HG02610 (cell line): ENCODE data around the gene SAFB.
"Not testable (repeated sequence)": the region's sequence is repeated elsewhere in the genome, so short reads cannot be mapped to it uniquely, and the experiment has no call there.

ENCODE experiments used
- ATAC-seq: cut with Tn5 transposase; IDR thresholded peaks from one replicate; pipeline ENCODE4 v1.9.1; 2021; ENCODE audit warnings: mild to moderate bottlenecking, moderate library complexity; ENCODE audit not compliant: unreplicated experiment

The SAFB gene

DNA sequence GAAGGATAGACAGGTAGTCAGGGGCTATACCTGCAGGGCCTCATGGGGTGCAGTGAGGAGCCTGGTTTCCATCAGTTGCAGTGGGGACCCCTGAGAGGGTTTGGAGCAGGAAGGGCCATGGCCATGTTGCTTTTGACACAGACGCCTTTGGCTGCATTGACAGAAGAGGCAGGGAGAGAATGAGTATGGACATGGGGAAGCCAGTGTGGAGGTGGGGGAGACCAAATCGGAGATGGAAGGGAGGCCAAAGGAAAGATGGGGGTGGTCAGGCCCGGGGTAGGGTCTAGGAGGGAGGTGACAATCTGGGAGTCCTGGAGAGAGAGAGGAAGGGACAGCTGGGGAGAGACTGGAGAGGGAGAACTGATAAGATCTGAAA, 59.2 kb downstream of the SAFB start:
- no peak for ATAC-seq

GRCh38 chr19:5683177-5683886, 60.4 kb downstream of the SAFB start:
- ATAC-seq, result no peak

DNA sequence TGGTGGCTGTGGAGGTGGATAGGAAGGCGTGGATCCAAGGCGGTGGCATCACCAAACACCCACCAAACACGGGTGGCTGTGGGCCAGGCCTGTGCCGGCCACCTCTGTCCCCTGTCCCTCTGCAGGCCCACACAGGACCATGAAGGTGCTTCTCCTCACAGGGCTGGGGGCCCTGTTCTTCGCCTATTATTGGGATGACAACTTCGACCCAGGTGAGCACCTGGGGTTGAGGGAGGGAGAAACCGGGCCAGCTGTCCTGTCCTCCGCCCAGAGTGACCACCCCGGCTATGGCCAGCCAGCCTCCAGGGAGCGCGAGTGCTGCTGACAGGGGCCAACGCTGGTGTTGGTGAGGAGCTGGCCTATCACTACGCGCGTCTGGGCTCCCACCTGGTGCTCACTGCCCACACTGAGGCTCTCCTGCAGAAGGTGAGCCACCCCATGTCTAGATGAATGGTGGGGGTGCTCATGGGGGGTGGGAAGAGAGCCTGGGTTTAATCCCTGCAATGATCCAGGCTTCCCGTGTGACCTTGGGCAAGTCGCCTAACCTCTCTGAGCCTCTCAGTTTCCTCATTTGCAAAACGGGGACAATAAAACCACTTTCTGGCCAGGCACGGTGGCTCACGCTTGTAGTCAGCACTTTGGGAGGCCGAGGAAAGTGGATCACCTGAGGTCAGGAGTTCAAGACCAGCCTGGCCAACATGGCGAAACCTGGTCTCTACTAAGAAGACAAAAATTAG, 62.0 kb downstream of the SAFB start:
- no peak for ATAC-seq

GRCh38 chr19:5686326-5686646, 63.4 kb downstream of the SAFB start:
- no peak for ATAC-seq

DNA sequence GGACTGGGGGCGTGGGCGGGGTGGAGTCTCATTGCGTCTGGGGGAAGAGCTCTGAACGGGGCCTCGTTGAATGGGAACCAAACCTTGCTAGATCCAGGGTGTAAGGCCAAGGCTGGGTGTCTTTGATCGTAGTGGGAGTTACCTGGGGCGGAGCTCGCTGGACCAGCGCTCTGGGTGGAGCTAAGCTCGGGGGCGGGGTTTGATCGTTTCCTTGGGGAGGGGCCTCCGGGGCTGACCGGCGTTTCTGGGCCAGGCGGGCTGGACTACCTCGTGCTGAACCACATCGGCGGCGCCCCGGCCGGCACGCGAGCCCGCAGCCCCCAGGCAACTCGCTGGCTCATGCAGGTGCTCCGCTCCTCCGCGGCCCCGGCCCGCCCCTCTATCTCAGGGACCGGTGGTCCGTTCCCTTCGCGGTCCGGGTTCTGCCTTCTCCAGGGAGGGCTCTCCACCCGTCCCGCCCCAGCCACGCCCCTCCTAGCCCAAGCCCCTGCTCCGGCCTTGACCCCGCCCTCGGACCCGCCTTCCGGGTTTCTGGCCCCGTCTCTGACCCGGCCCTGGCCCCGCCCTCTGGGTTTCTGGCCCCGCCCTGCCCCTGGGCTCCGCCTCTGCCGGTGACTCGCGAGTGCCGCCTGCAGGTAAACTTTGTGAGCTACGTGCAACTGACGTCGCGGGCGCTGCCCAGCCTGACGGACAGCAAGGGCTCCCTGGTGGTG, 63.9 kb downstream of the SAFB start:
- ATAC-seq, result peak; percentile 61

DNA sequence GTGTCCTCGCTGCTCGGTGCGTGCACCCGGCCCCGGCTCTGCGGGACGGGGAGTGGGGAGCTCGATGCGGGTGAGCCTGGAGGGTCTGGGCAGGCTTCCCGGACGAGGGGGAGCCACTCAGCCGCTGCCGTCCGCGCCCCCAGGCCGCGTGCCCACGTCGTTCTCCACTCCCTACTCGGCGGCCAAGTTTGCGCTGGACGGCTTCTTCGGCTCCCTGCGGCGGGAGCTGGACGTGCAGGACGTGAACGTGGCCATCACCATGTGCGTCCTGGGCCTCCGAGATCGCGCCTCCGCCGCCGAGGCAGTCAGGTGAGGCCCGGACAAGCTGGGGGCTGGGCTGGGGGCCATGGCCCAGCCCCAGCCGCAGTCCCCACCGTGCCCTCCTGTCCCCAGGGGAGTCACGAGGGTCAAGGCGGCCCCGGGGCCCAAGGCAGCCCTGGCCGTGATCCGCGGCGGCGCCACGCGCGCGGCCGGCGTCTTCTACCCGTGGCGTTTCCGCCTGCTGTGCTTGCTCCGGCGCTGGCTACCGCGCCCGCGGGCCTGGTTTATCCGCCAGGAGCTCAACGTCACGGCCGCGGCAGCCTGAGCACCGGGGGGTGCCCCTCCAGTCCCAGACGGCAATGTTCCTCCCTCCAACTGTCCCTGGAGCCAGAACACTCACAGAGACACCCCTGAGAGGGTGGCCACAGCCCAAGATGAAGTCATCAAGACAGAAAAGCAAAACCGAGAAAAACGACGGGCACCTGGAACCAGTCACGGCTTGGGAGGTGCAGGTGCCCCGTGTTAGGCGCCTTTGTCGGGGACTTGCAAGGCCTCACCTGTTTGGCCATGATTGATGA, 64.7 kb downstream of the SAFB start:
- no peak for ATAC-seq

DNA sequence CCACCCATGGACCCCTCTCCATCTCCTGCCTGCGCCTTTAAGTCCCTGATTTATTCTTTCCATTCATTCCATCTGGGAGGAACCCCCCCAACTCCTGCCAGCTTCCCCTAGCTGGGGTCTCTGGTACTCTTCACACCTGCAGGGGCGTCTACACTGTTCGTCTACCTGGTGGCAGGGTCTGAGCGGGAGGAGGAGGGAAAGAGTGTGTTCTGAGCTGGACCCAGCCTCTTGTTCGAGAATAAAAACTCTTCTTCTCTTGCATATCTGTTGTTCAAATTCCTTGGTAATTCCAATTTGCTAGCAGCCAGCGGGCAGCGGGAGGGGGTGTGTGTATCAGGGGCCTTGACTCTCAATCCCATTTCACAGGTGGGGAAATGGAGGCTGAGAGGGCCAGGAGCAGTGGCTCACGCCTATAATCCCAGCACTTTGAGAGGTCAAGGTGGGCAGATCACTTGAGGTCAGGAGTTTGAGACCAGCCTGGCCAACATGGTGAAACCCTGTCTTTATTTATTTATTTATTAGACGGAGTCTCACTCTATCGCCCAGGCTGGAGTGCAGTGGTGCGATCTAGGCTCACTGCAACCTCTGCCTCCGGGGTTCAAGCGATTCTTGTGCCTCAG, 65.5 kb downstream of the SAFB start:
- not testable (repeated sequence) for ATAC-seq

GRCh38 chr19:5690125-5690954, 67.5 kb downstream of the SAFB start, which contains the start of gene RPL36:
Gene RPL36 (plus strand): TSS chr19:5690295. CDS start chr19:5690508, 213 bp downstream.
- ATAC-seq, result peak; percentile 40

DNA sequence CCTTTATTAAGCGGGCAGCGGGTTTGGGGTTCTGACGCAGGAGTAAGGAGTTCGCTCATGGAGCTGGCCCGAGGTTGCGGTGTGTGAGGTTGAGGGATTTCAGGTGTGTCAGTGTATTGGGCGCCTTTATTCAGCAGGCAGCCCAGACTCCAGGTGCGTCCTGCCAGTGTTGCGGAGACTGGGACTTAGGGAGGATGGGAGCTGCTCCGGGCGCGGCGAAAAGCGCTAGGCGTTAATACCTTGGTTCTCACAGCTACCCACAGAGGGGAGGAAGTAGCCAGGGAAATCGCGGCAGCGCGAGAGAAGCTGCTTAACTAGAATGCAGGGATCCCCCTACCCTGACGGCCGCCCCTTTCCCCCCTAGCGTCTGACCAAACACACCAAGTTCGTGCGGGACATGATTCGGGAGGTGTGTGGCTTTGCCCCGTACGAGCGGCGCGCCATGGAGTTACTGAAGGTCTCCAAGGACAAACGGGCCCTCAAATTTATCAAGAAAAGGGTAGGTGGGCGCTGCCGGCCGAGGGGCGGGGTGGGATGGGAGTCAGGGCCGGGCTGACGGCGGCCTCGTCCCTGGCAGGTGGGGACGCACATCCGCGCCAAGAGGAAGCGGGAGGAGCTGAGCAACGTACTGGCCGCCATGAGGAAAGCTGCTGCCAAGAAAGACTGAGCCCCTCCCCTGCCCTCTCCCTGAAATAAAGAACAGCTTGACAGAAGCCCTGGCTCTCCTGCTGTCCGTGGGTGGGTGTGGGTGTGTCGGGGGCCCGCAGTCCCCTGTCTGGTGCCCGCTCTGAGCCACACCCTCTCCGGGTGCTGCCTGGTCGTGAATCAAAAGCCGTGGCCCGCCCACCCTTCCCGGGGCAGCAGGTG, 68.3 kb downstream of the SAFB start:
- ATAC-seq, result no peak

DNA sequence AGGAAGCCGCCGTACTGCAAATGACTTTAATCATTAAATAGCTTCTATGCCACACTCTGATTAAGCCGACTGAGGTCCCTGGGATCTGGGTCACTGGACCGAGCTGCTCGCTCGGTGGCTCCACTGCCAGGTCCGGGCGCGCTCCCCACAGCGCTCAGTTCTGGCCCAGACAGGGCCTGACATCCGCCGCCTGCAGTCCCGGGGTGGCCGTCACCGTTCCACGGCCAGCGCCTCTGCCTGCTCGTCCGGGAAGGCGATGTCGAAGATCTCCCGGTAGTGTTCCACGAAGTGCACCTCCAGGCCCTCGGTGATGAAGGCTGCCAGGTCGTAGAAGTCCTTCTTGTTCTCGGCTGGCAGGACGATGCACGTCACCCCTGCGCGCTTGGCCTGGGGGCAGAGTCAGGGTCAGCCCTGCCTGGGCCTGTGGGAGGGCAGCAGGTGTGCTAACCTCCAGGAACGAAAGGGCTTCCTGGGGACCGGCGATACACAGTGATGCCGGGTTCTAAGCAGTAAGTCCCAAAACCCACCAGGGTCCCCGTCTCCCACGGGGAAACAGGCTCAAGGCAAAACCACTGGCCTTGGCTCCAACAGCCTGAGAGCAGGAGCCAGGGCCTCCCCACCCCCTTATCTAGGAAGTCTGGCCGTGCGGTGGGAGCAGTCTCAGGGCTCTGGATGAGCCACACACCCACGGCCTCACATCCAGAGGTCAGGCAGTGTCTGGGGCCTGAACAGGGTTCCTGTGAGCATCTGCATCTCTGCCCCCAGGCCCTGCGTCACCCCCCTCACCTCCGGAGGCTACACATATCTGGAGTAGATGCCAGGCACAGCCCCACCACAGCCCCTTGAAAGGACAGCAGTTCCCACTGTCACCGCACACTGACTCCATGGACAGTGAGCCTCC, 69.2 kb downstream of the SAFB start:
- no peak for ATAC-seq

DNA sequence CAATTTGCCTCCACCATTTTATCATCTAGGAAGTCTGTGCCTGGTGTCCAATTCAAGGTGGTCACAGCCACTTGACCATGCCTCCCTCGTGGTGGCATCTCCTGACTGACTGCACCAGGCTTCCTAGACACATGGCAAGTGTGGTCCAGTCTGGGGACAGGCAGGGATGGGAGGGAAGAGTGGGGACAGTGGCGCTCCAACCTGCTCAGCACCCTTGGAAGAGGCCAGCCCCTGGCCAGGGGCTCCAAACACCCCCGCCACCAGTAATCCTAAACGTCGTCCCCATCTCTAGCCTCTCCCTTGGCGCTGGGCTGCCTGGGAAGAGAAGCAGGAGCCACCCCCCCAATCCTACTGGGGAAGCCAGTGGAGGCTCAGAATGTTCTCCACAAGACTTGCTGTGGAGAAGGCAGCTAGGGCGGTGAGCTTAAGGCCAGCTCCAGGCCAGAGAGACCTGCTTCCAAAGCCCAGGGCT, 69.9 kb downstream of the SAFB start:
- no peak for ATAC-seq

GRCh38 chr19:5693195-5694166, 70.6 kb downstream of the SAFB start:
- no peak for ATAC-seq

DNA sequence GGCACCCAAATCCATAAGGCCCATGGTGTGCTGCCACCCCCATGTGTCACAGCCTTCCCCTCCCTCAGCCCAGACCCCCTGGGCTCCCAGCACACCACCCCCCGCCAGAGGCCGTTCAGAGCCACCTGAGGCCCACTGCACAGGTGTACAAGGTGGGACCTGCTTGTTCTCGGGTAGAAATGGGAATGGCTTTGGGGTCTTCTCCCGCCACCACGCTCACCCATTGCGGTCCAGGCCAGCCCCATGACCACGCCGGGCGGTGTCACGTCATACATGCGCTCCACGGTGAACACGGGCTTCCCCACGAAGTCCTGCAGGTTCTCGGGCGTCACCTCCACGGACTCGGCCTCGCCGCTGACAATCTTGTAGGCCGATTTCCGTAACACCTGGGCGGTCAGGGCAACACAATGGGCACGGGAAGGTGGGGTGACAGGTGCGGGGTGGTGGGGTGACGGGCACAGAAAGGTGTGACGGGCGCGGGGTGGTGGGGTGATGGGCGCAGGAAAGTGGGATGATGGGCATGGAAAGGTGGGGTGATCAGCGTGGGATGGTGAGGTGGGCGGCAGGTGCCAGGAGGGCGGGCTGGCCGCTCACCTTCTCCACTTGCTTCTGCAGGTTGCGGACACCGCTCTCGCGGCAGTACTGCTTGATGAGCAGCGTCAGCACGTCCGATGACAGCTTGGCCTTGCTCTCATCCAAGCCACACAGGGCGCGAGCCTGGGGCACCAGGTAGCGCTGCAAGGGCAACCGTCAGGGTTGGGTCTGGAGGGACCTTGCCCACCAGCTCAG, 71.5 kb downstream of the SAFB start:
- no peak for ATAC-seq

DNA sequence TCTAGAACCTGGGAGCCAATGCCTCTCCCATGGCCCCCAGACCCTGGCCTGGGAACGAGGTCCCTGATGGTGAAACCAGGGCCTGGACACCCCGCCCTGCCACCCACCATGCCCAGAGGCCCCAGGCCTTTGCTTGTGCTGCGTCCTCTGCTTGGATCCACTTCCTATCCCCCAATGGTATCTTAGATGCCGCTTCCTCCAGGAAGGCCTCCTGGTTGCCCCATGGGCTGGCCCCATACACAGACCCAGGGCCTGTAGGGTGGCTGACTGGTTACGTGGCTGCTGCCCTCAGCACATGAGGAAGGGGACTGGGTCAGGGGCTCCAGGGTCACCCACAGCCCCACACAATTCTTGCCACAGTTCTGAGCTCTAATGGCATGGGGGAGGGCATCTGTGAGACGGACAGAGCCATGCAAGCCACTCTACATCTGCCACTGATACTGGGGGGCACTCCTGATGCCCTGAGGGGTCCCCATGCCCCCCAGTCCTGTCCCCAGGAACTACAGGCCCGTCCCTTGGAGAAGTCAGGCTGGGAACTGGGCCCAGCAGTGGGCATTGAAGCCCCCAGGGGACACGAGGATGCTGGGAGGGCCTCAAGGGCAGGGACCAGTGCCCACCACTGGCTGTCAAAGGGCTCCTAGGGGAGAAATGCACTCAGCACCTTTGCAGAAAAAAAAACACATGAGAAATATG, 72.2 kb downstream of the SAFB start:
- no peak for ATAC-seq

DNA sequence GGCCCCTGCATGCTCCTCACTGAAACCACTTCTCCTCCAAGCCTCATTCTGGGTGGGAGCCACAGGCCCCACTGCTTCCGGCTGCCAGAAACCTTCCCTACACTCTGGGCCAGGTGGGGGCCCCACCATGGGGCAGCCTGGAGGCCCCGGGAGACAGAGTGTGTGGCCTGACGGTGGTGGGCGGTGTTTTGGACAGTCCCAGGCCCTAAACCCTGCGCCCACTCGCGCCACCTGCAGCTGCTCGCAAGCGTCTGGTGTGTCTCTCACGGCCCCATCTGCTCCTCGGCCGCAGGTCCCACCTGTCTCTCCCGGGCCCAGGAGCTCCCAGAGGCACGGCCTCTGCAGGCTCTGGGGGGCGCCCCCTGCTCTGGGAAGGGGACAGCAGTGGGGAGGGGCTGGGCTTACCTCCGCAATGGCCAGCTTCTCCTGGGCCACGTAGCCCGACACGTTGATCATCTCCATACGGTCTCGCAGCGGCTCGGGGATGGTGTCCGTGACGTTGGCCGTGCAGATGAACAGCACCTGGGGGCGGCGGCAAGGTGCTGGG, 72.8 kb downstream of the SAFB start:
- ATAC-seq, result no peak
